Neuronal stem cell (in vitro differentiated cells): Measurements from ENCODE around the gene OR2G6. TPM values are rescaled to one million over a fixed set of nuclear protein-coding genes. Genes with fewer than 3 reads are reported as not detected.
"Not testable (repeated sequence)": the region's sequence is repeated elsewhere in the genome, so short reads cannot be mapped to it uniquely, and the experiment has no call there.

Experiments
- DNase-seq: peaks from one replicate; pipeline ENCODE4 v3.0.0-alpha.2; 2013; ENCODE audit warnings: low spot score
- H2AFZ ChIP-seq: one replicate; pipeline ENCODE4 v1.6.1; 2013; ENCODE audit warnings: mild to moderate bottlenecking, low read length, inconsistent platforms
- H2AK5ac ChIP-seq: 2 replicates; pipeline ENCODE4 v1.6.1; 2013; ENCODE audit warnings: low read depth, mild to moderate bottlenecking, inconsistent platforms, low read length, moderate library complexity, mixed read lengths
- H2BK120ac ChIP-seq: 2 replicates; pipeline ENCODE4 v1.6.1; 2013; ENCODE audit warnings: low read depth, mild to moderate bottlenecking, inconsistent platforms, low read length, moderate library complexity, mixed read lengths
- H2BK12ac ChIP-seq: one replicate; pipeline ENCODE4 v1.6.1; 2013; ENCODE audit warnings: low read length, inconsistent platforms
- H2BK15ac ChIP-seq: 2 replicates; pipeline ENCODE4 v1.6.1; 2013; ENCODE audit warnings: mild to moderate bottlenecking, low read length, inconsistent platforms, mixed read lengths
- H2BK5ac ChIP-seq: one replicate; pipeline ENCODE4 v1.6.1; 2013; ENCODE audit warnings: inconsistent platforms, mild to moderate bottlenecking, low read length, moderate library complexity
- H3K14ac ChIP-seq: one replicate; pipeline ENCODE4 v1.6.1; 2013; ENCODE audit warnings: low read length, inconsistent platforms
- H3K18ac ChIP-seq: 2 replicates; pipeline ENCODE4 v1.6.1; 2013; ENCODE audit warnings: low read length, inconsistent platforms
- H3K23ac ChIP-seq: 2 replicates; pipeline ENCODE4 v1.6.1; 2013; ENCODE audit warnings: low read depth, mild to moderate bottlenecking, mixed read lengths, low read length, inconsistent platforms; ENCODE audit not compliant: poor library complexity
- H3K27ac ChIP-seq: replicated peaks from 3 replicates; pipeline ENCODE4 v1.5.1; 2013; ENCODE audit warnings: low read length, inconsistent platforms
- H3K27me3 ChIP-seq, 3 experiments: 2 replicates each; pipeline ENCODE4 v1.6.1; 2013; ENCODE audit warnings: low read length in 3 of 3, mild to moderate bottlenecking in 2 of 3, inconsistent platforms in 1 of 3, low read depth in 1 of 3, mixed read lengths in 1 of 3, moderate library complexity in 1 of 3; ENCODE audit not compliant: control insufficient read depth in 3 of 3, insufficient read depth in 3 of 3
- H3K36me3 ChIP-seq, 2 donors: replicated peaks in 1 of 2; 2 replicates each; pipeline ENCODE4 v1.6.1; 2013; ENCODE audit warnings: low read length in 2 of 2; ENCODE audit not compliant: control insufficient read depth in 2 of 2, insufficient read depth in 2 of 2
- H3K4ac ChIP-seq: 2 replicates; pipeline ENCODE4 v1.6.1; 2013; ENCODE audit warnings: inconsistent platforms, mild to moderate bottlenecking, low read length, moderate library complexity
- H3K4me1 ChIP-seq, 2 donors: 1 replicate in 1 of 2; 2 replicates in 1 of 2; pipeline ENCODE4 v1.6.1; 2013; ENCODE audit warnings: low read length in 2 of 2, low read depth in 1 of 2; ENCODE audit not compliant: control insufficient read depth in 2 of 2, insufficient read depth in 1 of 2
- H3K4me2 ChIP-seq: one replicate; pipeline ENCODE4 v1.6.1; 2013; ENCODE audit warnings: mild to moderate bottlenecking, low read length, inconsistent platforms; ENCODE audit not compliant: insufficient read depth, poor library complexity, severe bottlenecking
- H3K4me3 ChIP-seq, 2 donors: 2 replicates each; pipeline ENCODE4 v1.5.1; 2013; ENCODE audit warnings: low read length in 2 of 2, mild to moderate bottlenecking in 2 of 2, inconsistent platforms in 1 of 2, moderate library complexity in 1 of 2
- H3K79me1 ChIP-seq: one replicate; pipeline ENCODE4 v1.6.1; 2013; ENCODE audit warnings: low read depth, mild to moderate bottlenecking, inconsistent platforms, low read length, moderate library complexity
- H3K9ac ChIP-seq: one replicate; pipeline ENCODE4 v1.6.1; 2013; ENCODE audit warnings: mild to moderate bottlenecking, low read depth, low read length, inconsistent platforms; ENCODE audit not compliant: poor library complexity
- H3K9me3 ChIP-seq, 2 donors: replicated peaks in 1 of 2; 2 replicates each; pipeline versions ENCODE3 to v1.6.1; 2013; ENCODE audit warnings: low read length in 2 of 2, mild to moderate bottlenecking in 2 of 2, inconsistent platforms in 1 of 2, low read depth in 1 of 2, mixed read lengths in 1 of 2, moderate library complexity in 1 of 2; ENCODE audit not compliant: control insufficient read depth in 2 of 2, insufficient read depth in 1 of 2
- H4K8ac ChIP-seq: one replicate; pipeline ENCODE4 v1.6.1; 2013; ENCODE audit warnings: low read depth, mild to moderate bottlenecking, inconsistent platforms, low read length, moderate library complexity
- H4K91ac ChIP-seq: one replicate; pipeline ENCODE4 v1.6.1; 2013; ENCODE audit warnings: low read length, low read depth, mild to moderate bottlenecking, inconsistent platforms; ENCODE audit not compliant: poor library complexity
- WGBS, 2 donors: extraction: QIAGEN DNeasy Blood & Tissue Kit; methylation state at CpG; one replicate each; pipeline ENCODE4 v1.1.7; 2013; ENCODE audit warnings: missing lambda C conversion rate in 2 of 2, mixed read lengths in 1 of 2; ENCODE audit not compliant: insufficient read length in 2 of 2, insufficient replicate concordance in 1 of 2; ENCODE audit errors: extremely low coverage in 2 of 2; 5-methylcytosine and 5-hydroxymethylcytosine counted together
- polyA plus RNA-seq, 2 experiments: library from polyadenylated mRNA; stranded (reverse); fragments of 200-250 nt; gene quantifications; one replicate each; pipeline ENCODE4 v1.2.3, GENCODE V29; 2013

Gene OR2G6
- polyA plus RNA-seq (2013, experiment 1 of 2): not detected
- polyA plus RNA-seq (2013, experiment 2 of 2): not detected

- not testable (repeated sequence) for H3K14ac ChIP-seq, H2BK15ac ChIP-seq, H3K4me2 ChIP-seq, H2AFZ ChIP-seq, H2BK12ac ChIP-seq, H2BK120ac ChIP-seq, H4K91ac ChIP-seq, H3K23ac ChIP-seq, H3K27me3 ChIP-seq, H3K4ac ChIP-seq, H3K4me3 ChIP-seq, H3K36me3 ChIP-seq, H3K9me3 ChIP-seq, H3K18ac ChIP-seq, H3K27ac ChIP-seq, DNase-seq, H2BK5ac ChIP-seq, H2AK5ac ChIP-seq, H3K9ac ChIP-seq, H4K8ac ChIP-seq, H3K79me1 ChIP-seq, H3K4me1 ChIP-seq
- no CpG with 5 or more reads among the region's 2 CpGs for WGBS, 2 donors
Observed at GRCh38 chr1:248507773-248508172, at the start of gene OR2G6. TSS of gene OR2G6 (plus strand) at chr1:248508073. CDS start at chr1:248521647, 13,574 bp downstream.

- not testable (repeated sequence) for H3K4ac ChIP-seq, H2AK5ac ChIP-seq, H3K79me1 ChIP-seq, H2BK5ac ChIP-seq, H3K4me1 ChIP-seq, DNase-seq, H2BK12ac ChIP-seq, H3K14ac ChIP-seq, H3K9ac ChIP-seq, H3K4me3 ChIP-seq, H3K9me3 ChIP-seq, H3K27ac ChIP-seq, H3K36me3 ChIP-seq, H3K18ac ChIP-seq, H3K4me2 ChIP-seq, H2BK120ac ChIP-seq, H3K27me3 ChIP-seq, H4K8ac ChIP-seq, H4K91ac ChIP-seq, H2BK15ac ChIP-seq, H3K23ac ChIP-seq, H2AFZ ChIP-seq
- WGBS, 2 donors: no CpG with 5 or more reads among the region's 7 CpGs
Observed at GRCh38 chr1:248459117-248459516, 48.8 kb upstream of the OR2G6 start.

DNA sequence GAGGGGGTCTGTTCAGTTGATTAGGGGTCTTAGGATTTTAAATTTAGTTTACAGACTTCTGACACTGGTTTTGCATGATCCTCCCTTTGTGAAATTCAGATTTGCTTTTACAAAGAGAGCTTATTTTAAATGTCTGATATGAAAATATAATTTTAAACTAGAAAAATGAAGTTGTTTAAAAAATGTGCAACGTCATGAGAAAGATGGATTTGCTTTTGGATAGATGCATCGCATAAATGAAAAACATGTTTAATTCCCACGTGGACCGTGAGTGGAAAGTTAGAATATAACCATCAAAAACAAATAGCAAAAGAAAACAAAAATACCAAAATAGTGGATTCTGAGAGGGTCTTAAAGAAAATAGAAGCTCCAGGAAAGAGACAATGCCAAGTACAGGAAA, 36.7 kb upstream of the OR2G6 start:
- no peaks in the 10 kb centered on the region for H3K27me3 ChIP-seq
- WGBS, 2 donors: no CpG with 5 or more reads among the region's 4 CpGs
- H3K4ac ChIP-seq: no peak overlapping the region
- DNase-seq: no peak
- no peak overlapping the region for H2BK120ac ChIP-seq
- H3K14ac ChIP-seq: no peak overlapping the region
- H2BK15ac ChIP-seq: no peak overlapping the region
- no peak overlapping the region for H2BK12ac ChIP-seq
- H3K9me3 ChIP-seq: peaks cover 0 to 2% of the 10 kb centered on the region in 2 donors
- no peak overlapping the region for H3K4me3 ChIP-seq
- no peak overlapping the region for H3K18ac ChIP-seq
- no peak overlapping the region for H2BK5ac ChIP-seq
- no peaks in the 10 kb centered on the region for H3K4me1 ChIP-seq
- H3K9ac ChIP-seq: no peak overlapping the region
- no peak overlapping the region for H3K4me2 ChIP-seq
- H3K36me3 ChIP-seq: no peaks in the 10 kb centered on the region
- H2AFZ ChIP-seq: no peak overlapping the region
- no peaks in the 10 kb centered on the region for H3K79me1 ChIP-seq
- no peak overlapping the region for H2AK5ac ChIP-seq
- H4K8ac ChIP-seq: no peak overlapping the region
- no peak overlapping the region for H3K27ac ChIP-seq
- no peak overlapping the region for H4K91ac ChIP-seq
- H3K23ac ChIP-seq: no peak overlapping the region

DNA sequence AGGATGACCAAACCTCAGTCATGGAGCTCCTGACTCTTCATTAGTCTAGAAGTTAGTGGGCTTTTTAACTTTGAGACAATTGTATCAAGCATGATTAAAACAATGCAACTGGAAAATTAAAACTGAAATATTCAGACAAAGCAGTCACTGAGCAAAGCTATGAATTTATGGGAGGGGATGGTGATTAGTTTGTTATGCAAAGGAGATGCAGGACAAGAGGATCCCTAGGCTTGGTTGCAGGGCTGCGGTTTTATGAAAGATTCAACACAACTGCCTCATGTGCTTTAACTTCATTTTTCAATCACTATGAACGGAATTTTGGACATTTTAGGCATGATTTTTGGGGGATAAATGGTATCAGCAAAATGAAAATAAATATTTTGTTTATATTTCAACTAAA, 35.8 kb upstream of the OR2G6 start:
- not testable (repeated sequence) for H3K4ac ChIP-seq, H3K4me2 ChIP-seq, H3K18ac ChIP-seq, H3K27me3 ChIP-seq, DNase-seq, H2AFZ ChIP-seq, H3K4me3 ChIP-seq, H3K9ac ChIP-seq, H2AK5ac ChIP-seq, H3K23ac ChIP-seq, H3K14ac ChIP-seq, H3K36me3 ChIP-seq, H3K4me1 ChIP-seq, H2BK15ac ChIP-seq, H3K79me1 ChIP-seq, H4K91ac ChIP-seq, H3K27ac ChIP-seq, H3K9me3 ChIP-seq, H2BK120ac ChIP-seq, H4K8ac ChIP-seq, H2BK5ac ChIP-seq, H2BK12ac ChIP-seq
- no CpG with 5 or more reads among the region's 2 CpGs for WGBS, 2 donors
